Measurements from ENCODE around the gene MMP7. TPM values are rescaled to one million over a fixed set of nuclear protein-coding genes. Genes with fewer than 3 reads are reported as not detected.
"Not testable (repeated sequence)": the region's sequence is repeated elsewhere in the genome, so short reads cannot be mapped to it uniquely, and the experiment has no call there.

MMP7 gene
- total RNA-seq, 4 donors from 2014 or later: not detected

- Histone ChIP-seq H3K36me3 (no peaks in the 10 kb centered on the region), H3K4me3 (no peak overlapping the region), H3K27ac (no peak overlapping the region), H3K9me3 (no peaks in the 10 kb centered on the region), H3K4me1 (peaks cover 0 to 9% (median 0%) of the 10 kb centered on the region in 4 donors), H3K27me3 (no peaks in the 10 kb centered on the region)
- DNase-seq: no peak
- 78% methylated on average over 5 of the region's 5 CpGs for WGBS, 2 donors (ENCODE audit: low coverage in 1 of 2)
- TF ChIP-seq EP300 (IDR thresholded peaks at IDR 0.05; ENCODE audit: low read depth) (no peak), POLR2A (IDR thresholded peaks at IDR 0.05) (no peak), POLR2AphosphoS5 (IDR thresholded peaks at IDR 0.05) (no peak)
- in situ Hi-C loops (cut with MboI; ENCODE audit: low pct_ligation_motif_present in 1 of 4, low pct_unique_long_range_greater_than_20kb in 1 of 4, low sequenced_read_pairs in 3 of 4): no loop called here
- intact Hi-C loops (cut with DNase I; ENCODE audit: low total_unique reads): no loop called here
These were observed 20.0 kb downstream of the MMP7 start for GRCh38 chr11:102510439-102511135.

- H3K4me1 ChIP-seq; DNase-seq; H3K36me3 ChIP-seq; H3K9me3 ChIP-seq; intact Hi-C loops (cut with DNase I; ENCODE audit: low total_unique reads); H3K4me3 ChIP-seq; in situ Hi-C loops (cut with MboI; ENCODE audit: low pct_ligation_motif_present in 1 of 4, low pct_unique_long_range_greater_than_20kb in 1 of 4, low sequenced_read_pairs in 3 of 4); H3K27ac ChIP-seq; H3K27me3 ChIP-seq: not testable (repeated sequence)
- WGBS, 2 donors (ENCODE audit: low coverage in 1 of 2): 89 to 90% methylated on average over 3 of the region's 3 CpGs
These were observed 27.7 kb downstream of the MMP7 start for GRCh38 chr11:102502831-102503230.

- no peaks in the 10 kb centered on the region for H3K9me3 ChIP-seq
- H3K36me3 ChIP-seq: no peaks in the 10 kb centered on the region
- intact Hi-C loops (cut with DNase I; ENCODE audit: low total_unique reads) (no loop called here), in situ Hi-C loops (cut with MboI; ENCODE audit: low pct_ligation_motif_present in 1 of 4, low pct_unique_long_range_greater_than_20kb in 1 of 4, low sequenced_read_pairs in 3 of 4) (no loop called here)
- H3K4me1 ChIP-seq: peaks cover 0 to 4% (median 4%) of the 10 kb centered on the region in 4 donors
- no peaks in the 10 kb centered on the region for H3K27me3 ChIP-seq
- TF ChIP-seq EP300 (IDR thresholded peaks at IDR 0.05; ENCODE audit: low read depth) (no peak), POLR2AphosphoS5 (IDR thresholded peaks at IDR 0.05) (peak in 1 of 3 donors; percentile 59), POLR2A (IDR thresholded peaks at IDR 0.05) (no peak)
- H3K4me3 ChIP-seq: no peak overlapping the region
- H3K27ac ChIP-seq: peak overlapping the region in 3 of 4 donors; percentile 4 to 54 (median 45)
- 65 to 75% methylated on average over 2 of the region's 2 CpGs for WGBS, 2 donors (ENCODE audit: low coverage in 1 of 2)
- no peak for DNase-seq
These were observed 29.7 kb downstream of the MMP7 start for GRCh38 chr11:102500829-102501228.

DNA sequence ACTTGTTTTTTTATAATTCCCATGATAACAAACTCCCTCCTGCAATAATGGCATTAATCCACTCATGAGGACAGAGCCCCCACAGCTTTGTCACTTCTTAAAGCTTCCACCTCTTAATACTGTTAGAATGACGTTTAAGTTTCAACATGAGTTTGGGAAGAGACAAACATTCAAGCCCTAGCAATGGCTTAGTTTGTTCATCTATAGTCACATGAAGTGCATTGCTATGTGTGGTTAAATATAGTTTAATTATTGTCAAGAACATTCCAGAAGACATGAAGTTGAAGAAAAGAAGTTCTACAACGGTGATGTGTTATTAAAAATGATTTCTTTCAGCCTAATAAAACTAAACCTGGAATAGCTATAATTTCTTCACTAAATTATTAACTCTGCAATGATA is 30.6 kb downstream of the MMP7 start:
- DNase-seq: no peak
- in situ Hi-C loops (cut with MboI; ENCODE audit: low pct_ligation_motif_present in 1 of 4, low pct_unique_long_range_greater_than_20kb in 1 of 4, low sequenced_read_pairs in 3 of 4) (loop anchor here (5.0 to 25.0 kb wide), 7 partner anchors 105 to 437 kb away; no protein-coding TSS in a partner anchor), intact Hi-C loops (cut with DNase I; ENCODE audit: low total_unique reads) (loop anchor here (5.0 to 10.0 kb wide), 2 partner anchors 108 to 205 kb away; no protein-coding TSS in a partner anchor)
- no peaks in the 10 kb centered on the region for H3K27me3 ChIP-seq
- TF ChIP-seq POLR2A (IDR thresholded peaks at IDR 0.05) (no peak), POLR2AphosphoS5 (IDR thresholded peaks at IDR 0.05) (no peak), EP300 (IDR thresholded peaks at IDR 0.05; ENCODE audit: low read depth) (no peak)
- TF ChIP-seq, protein P1, sequence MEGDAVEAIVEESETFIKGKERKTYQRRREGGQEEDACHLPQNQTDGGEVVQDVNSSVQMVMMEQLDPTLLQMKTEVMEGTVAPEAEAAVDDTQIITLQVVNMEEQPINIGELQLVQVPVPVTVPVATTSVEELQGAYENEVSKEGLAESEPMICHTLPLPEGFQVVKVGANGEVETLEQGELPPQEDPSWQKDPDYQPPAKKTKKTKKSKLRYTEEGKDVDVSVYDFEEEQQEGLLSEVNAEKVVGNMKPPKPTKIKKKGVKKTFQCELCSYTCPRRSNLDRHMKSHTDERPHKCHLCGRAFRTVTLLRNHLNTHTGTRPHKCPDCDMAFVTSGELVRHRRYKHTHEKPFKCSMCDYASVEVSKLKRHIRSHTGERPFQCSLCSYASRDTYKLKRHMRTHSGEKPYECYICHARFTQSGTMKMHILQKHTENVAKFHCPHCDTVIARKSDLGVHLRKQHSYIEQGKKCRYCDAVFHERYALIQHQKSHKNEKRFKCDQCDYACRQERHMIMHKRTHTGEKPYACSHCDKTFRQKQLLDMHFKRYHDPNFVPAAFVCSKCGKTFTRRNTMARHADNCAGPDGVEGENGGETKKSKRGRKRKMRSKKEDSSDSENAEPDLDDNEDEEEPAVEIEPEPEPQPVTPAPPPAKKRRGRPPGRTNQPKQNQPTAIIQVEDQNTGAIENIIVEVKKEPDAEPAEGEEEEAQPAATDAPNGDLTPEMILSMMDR (IDR thresholded peaks at IDR 0.05): no peak
- H3K9me3 ChIP-seq: no peaks in the 10 kb centered on the region
- WGBS, 2 donors (ENCODE audit: low coverage in 1 of 2): 25 to 36% methylated on average over 2 of the region's 2 CpGs
- no peaks in the 10 kb centered on the region for H3K36me3 ChIP-seq
- peak overlapping the region in 3 of 4 donors; percentile 23 to 45 (median 26) for H3K27ac ChIP-seq
- no peak overlapping the region for H3K4me3 ChIP-seq
- H3K4me1 ChIP-seq: peaks cover 0 to 12% (median 9%) of the 10 kb centered on the region in 4 donors

DNA sequence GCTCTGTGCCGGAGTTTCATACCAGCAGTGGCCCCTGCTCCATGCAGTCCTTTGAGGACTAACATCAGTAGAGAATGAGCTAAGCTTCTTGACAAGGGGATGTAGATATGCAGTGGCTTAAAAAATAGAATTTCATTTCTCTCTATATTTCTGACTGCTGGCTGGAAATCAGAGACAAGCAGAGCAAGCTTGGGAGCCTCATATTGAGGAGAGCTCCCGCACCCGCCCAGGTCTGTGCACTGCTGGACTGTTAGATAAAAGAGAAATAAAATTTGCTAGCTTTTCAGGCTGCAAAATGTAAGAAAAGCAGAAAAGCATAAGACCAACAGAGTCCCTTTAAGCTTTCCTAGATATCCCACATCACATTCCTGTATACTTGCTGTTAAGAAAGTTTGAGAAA is 31.4 kb downstream of the MMP7 start:
- intact Hi-C loops (cut with DNase I; ENCODE audit: low total_unique reads): loop anchor here (5.0 to 10.0 kb wide), 2 partner anchors 107 to 204 kb away; no protein-coding TSS in a partner anchor
- DNase-seq: no peak
- in situ Hi-C loops (cut with MboI; ENCODE audit: low pct_ligation_motif_present in 1 of 4, low pct_unique_long_range_greater_than_20kb in 1 of 4, low sequenced_read_pairs in 3 of 4): loop anchor here (5.0 to 25.0 kb wide), 7 partner anchors 104 to 438 kb away; no protein-coding TSS in a partner anchor
- WGBS, 2 donors (ENCODE audit: low coverage in 1 of 2): 87 to 89% methylated on average over 3 of the region's 3 CpGs
- no peaks in the 10 kb centered on the region for H3K9me3 ChIP-seq
- no peak overlapping the region for H3K27ac ChIP-seq
- H3K36me3 ChIP-seq: no peaks in the 10 kb centered on the region
- TF ChIP-seq POLR2A (IDR thresholded peaks at IDR 0.05) (no peak), EP300 (IDR thresholded peaks at IDR 0.05; ENCODE audit: low read depth) (no peak), POLR2AphosphoS5 (IDR thresholded peaks at IDR 0.05) (no peak)
- TF ChIP-seq, protein P1 (IDR thresholded peaks at IDR 0.05): no peak
- no peaks in the 10 kb centered on the region for H3K27me3 ChIP-seq
- peaks cover 0 to 20% (median 13%) of the 10 kb centered on the region in 4 donors for H3K4me1 ChIP-seq
- no peak overlapping the region for H3K4me3 ChIP-seq
